Measurements from ENCODE around the gene FRY.

- TF ChIP-seq HDGF (IDR thresholded peaks at IDR 0.05; ENCODE audit: borderline replicate concordance) (no peak), FOXK2 (IDR thresholded peaks at IDR 0.05) (no peak), ARNT (IDR thresholded peaks at IDR 0.05) (no peak), BHLHE40 (IDR thresholded peaks at IDR 0.05; ENCODE audit: borderline replicate concordance) (no peak), FOXM1 (IDR thresholded peaks at IDR 0.05; ENCODE audit: borderline replicate concordance) (no peak), SUZ12 (IDR thresholded peaks at IDR 0.05) (no peak), TARDBP (IDR thresholded peaks at IDR 0.05) (no peak), L3MBTL2 (conservative IDR thresholded peaks at IDR 0.05) (no peak), ELF4 (IDR thresholded peaks at IDR 0.05) (no peak), FOXA1 (IDR thresholded peaks at IDR 0.05) (no peak), SP1 (IDR thresholded peaks at IDR 0.05) (no peak), NFRKB (IDR thresholded peaks at IDR 0.05) (no peak)
- TF ChIP-seq, protein P1, sequence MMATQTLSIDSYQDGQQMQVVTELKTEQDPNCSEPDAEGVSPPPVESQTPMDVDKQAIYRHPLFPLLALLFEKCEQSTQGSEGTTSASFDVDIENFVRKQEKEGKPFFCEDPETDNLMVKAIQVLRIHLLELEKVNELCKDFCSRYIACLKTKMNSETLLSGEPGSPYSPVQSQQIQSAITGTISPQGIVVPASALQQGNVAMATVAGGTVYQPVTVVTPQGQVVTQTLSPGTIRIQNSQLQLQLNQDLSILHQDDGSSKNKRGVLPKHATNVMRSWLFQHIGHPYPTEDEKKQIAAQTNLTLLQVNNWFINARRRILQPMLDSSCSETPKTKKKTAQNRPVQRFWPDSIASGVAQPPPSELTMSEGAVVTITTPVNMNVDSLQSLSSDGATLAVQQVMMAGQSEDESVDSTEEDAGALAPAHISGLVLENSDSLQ (IDR thresholded peaks at IDR 0.05), result no peak
Measured at GRCh38 chr13:32211813-32212212, 180.2 kb downstream of the FRY start.
